22Rv1 (cell line): ENCODE results near the gene PSD2.

Experiments
- CTCF ChIP-seq: fragments of 450-650 bp; IDR thresholded peaks from 2 replicates; pipeline ENCODE4 v1.5.1; 2017; ENCODE audit warnings: mild to moderate bottlenecking
- ZFX ChIP-seq: fragments of 450-650 bp; IDR thresholded peaks from 2 replicates; pipeline ENCODE4 v1.6.1; 2017; ENCODE audit warnings: antibody characterized with exemption, borderline replicate concordance

GRCh38 chr5:139774980-139775661 lies 20.5 kb upstream of the PSD2 start:
- TF ChIP-seq CTCF (peak; percentile 95), ZFX (no peak)
